NB4 (cell line): ENCODE data around the gene BCAS3.
A peak's percentile ranks its signal among the peaks of the same experiment; 100 is the strongest.

Source experiments
- DNase-seq: peaks from one replicate; pipeline ENCODE4 v3.0.0; 2010; ENCODE audit warnings: low read depth
- H3K4me3 ChIP-seq: one replicate; pipeline ENCODE4 v1.5.1; 2011; ENCODE audit warnings: mild to moderate bottlenecking, low read depth, low read length, moderate library complexity
- CTCF ChIP-seq: IDR thresholded peaks from one replicate; pipeline ENCODE4 v1.5.1; 2012; ENCODE audit warnings: low read depth, low read length
- MAX ChIP-seq: IDR thresholded peaks from 2 replicates; pipeline ENCODE4 v1.6.1; 2011; ENCODE audit warnings: low read depth, low read length
- MYC ChIP-seq: IDR thresholded peaks from 2 replicates; pipeline ENCODE4 v1.6.1; 2011; ENCODE audit warnings: low read depth, low read length
- POLR2A ChIP-seq: IDR thresholded peaks from 2 replicates; pipeline ENCODE4 v1.6.1; 2011; ENCODE audit warnings: mild to moderate bottlenecking; ENCODE audit not compliant: insufficient read length; ENCODE audit errors: extremely low read depth

The BCAS3 gene

GRCh38 chr17:61129267-61130254 is 451.9 kb downstream of the BCAS3 start:
- no peak for TF ChIP-seq MYC
- TF ChIP-seq MAX, result no peak
- TF ChIP-seq POLR2A, result no peak
- TF ChIP-seq CTCF, result no peak
- DNase-seq, result no peak
- no peak overlapping the region for H3K4me3 ChIP-seq

GRCh38 chr17:61130330-61130729 is 452.7 kb downstream of the BCAS3 start:
- no peak for TF ChIP-seq CTCF
- TF ChIP-seq MYC, result no peak
- TF ChIP-seq MAX, result no peak
- no peak for TF ChIP-seq POLR2A
- no peak overlapping the region for H3K4me3 ChIP-seq
- DNase-seq, result peak; percentile 44

GRCh38 chr17:61131585-61131984 is 453.9 kb downstream of the BCAS3 start:
- DNase-seq, result no peak
- no peak for TF ChIP-seq POLR2A
- TF ChIP-seq CTCF, result no peak
- no peak for TF ChIP-seq MAX
- no peak for TF ChIP-seq MYC
- H3K4me3 ChIP-seq, result no peak overlapping the region

GRCh38 chr17:61132524-61132923 is 454.9 kb downstream of the BCAS3 start:
- DNase-seq, result no peak
- H3K4me3 ChIP-seq, result no peak overlapping the region
- TF ChIP-seq MAX, result no peak
- no peak for TF ChIP-seq MYC
- no peak for TF ChIP-seq CTCF
- no peak for TF ChIP-seq POLR2A

- TF ChIP-seq POLR2A, result no peak
- TF ChIP-seq CTCF, result no peak
- H3K4me3 ChIP-seq, result no peak overlapping the region
- DNase-seq, result no peak
Measured at GRCh38 chr17:61133853-61134252, 456.2 kb downstream of the BCAS3 start.
